ENCODE results near the gene C4orf51.

The C4orf51 gene

GRCh38 chr4:145656156-145656555, 23.8 kb upstream of the C4orf51 start:
- Histone ChIP-seq H3K4me1 (ENCODE audit: control extremely low read depth in 1 of 4, control insufficient read depth in 4 of 4, insufficient read depth in 4 of 4, low read length in 3 of 4) (no peaks in the 10 kb centered on the region), H3K27me3 (replicated peaks in 2 of 5; ENCODE audit: control insufficient read depth in 4 of 5, insufficient read depth in 5 of 5, low read length in 4 of 5) (no peaks in the 10 kb centered on the region), H3K9me3 (ENCODE audit: control extremely low read depth in 1 of 5, control insufficient read depth in 4 of 5, insufficient read depth in 2 of 5, low read depth in 1 of 5, low read length in 4 of 5) (peaks cover 0 to 12% (median 4%) of the 10 kb centered on the region in 5 experiments), H3K36me3 (ENCODE audit: control insufficient read depth in 4 of 4, insufficient read depth in 4 of 4, low read length in 3 of 4) (peaks cover 6 to 51% (median 16%) of the 10 kb centered on the region in 4 experiments), H3K27ac (ENCODE audit: insufficient read depth in 1 of 2, low read depth in 1 of 2, low read length in 2 of 2, poor library complexity in 1 of 2, severe bottlenecking in 2 of 2) (no peak overlapping the region), H3K4me3 (ENCODE audit: control insufficient read depth in 1 of 7, extremely low read depth in 1 of 7, insufficient read depth in 4 of 7, low read depth in 2 of 7, low read length in 6 of 7) (no peak overlapping the region)
- ChIA-PET CTCF (interaction anchor here (1.9 kb wide), 1 partner anchor 10 kb away, joined by 4 read pairs; no protein-coding TSS in a partner anchor), POLR2A (no interaction called here)
- no peak for DNase-seq
- no CpG with 5 or more reads among the region's 1 CpG for WGBS (ENCODE audit: insufficient coverage)

GRCh38 chr4:145660064-145660463, 19.9 kb upstream of the C4orf51 start:
- H3K4me3 ChIP-seq (ENCODE audit: control insufficient read depth in 1 of 7, extremely low read depth in 1 of 7, insufficient read depth in 4 of 7, low read depth in 2 of 7, low read length in 6 of 7): no peak overlapping the region
- no peaks in the 10 kb centered on the region for H3K4me1 ChIP-seq (ENCODE audit: control extremely low read depth in 1 of 4, control insufficient read depth in 4 of 4, insufficient read depth in 4 of 4, low read length in 3 of 4)
- DNase-seq: no peak
- 96% methylated on average over 3 of the region's 3 CpGs for WGBS (ENCODE audit: insufficient coverage)
- H3K27ac ChIP-seq (ENCODE audit: insufficient read depth in 1 of 2, low read depth in 1 of 2, low read length in 2 of 2, poor library complexity in 1 of 2, severe bottlenecking in 2 of 2): no peak overlapping the region
- H3K9me3 ChIP-seq (ENCODE audit: control extremely low read depth in 1 of 5, control insufficient read depth in 4 of 5, insufficient read depth in 2 of 5, low read depth in 1 of 5, low read length in 4 of 5): peaks cover 0 to 1% (median 0%) of the 10 kb centered on the region in 5 experiments
- H3K36me3 ChIP-seq (ENCODE audit: control insufficient read depth in 4 of 4, insufficient read depth in 4 of 4, low read length in 3 of 4): peaks cover 2 to 23% (median 4%) of the 10 kb centered on the region in 4 experiments
- H3K27me3 ChIP-seq (replicated peaks in 2 of 5; ENCODE audit: control insufficient read depth in 4 of 5, insufficient read depth in 5 of 5, low read length in 4 of 5): no peaks in the 10 kb centered on the region
- ChIA-PET POLR2A (no interaction called here), CTCF (no interaction called here)

- Histone ChIP-seq H3K9me3 (ENCODE audit: control extremely low read depth in 1 of 5, control insufficient read depth in 4 of 5, insufficient read depth in 2 of 5, low read depth in 1 of 5, low read length in 4 of 5) (peaks cover 0 to 1% (median 0%) of the 10 kb centered on the region in 5 experiments), H3K27me3 (replicated peaks in 2 of 5; ENCODE audit: control insufficient read depth in 4 of 5, insufficient read depth in 5 of 5, low read length in 4 of 5) (no peaks in the 10 kb centered on the region), H3K4me1 (ENCODE audit: control extremely low read depth in 1 of 4, control insufficient read depth in 4 of 4, insufficient read depth in 4 of 4, low read length in 3 of 4) (no peaks in the 10 kb centered on the region), H3K4me3 (ENCODE audit: control insufficient read depth in 1 of 7, extremely low read depth in 1 of 7, insufficient read depth in 4 of 7, low read depth in 2 of 7, low read length in 6 of 7) (no peak overlapping the region), H3K36me3 (ENCODE audit: control insufficient read depth in 4 of 4, insufficient read depth in 4 of 4, low read length in 3 of 4) (peaks cover 0 to 2% (median 0%) of the 10 kb centered on the region in 4 experiments), H3K27ac (ENCODE audit: insufficient read depth in 1 of 2, low read depth in 1 of 2, low read length in 2 of 2, poor library complexity in 1 of 2, severe bottlenecking in 2 of 2) (no peak overlapping the region)
- DNase-seq: no peak
- ChIA-PET CTCF (no interaction called here), POLR2A (no interaction called here)
- WGBS (ENCODE audit: insufficient coverage): 96% methylated on average over 3 of the region's 3 CpGs
These were observed 16.8 kb upstream of the C4orf51 start for GRCh38 chr4:145663194-145663593.

- POLR2A ChIA-PET: no interaction called here
- 83% methylated on average over 1 of the region's 1 CpG for WGBS (ENCODE audit: insufficient coverage)
- Histone ChIP-seq H3K9me3 (ENCODE audit: control extremely low read depth in 1 of 5, control insufficient read depth in 4 of 5, insufficient read depth in 2 of 5, low read depth in 1 of 5, low read length in 4 of 5) (peaks cover 0 to 1% (median 0%) of the 10 kb centered on the region in 5 experiments), H3K4me3 (ENCODE audit: control insufficient read depth in 1 of 7, extremely low read depth in 1 of 7, insufficient read depth in 4 of 7, low read depth in 2 of 7, low read length in 6 of 7) (no peak overlapping the region), H3K27me3 (replicated peaks in 2 of 5; ENCODE audit: control insufficient read depth in 4 of 5, insufficient read depth in 5 of 5, low read length in 4 of 5) (no peaks in the 10 kb centered on the region), H3K36me3 (ENCODE audit: control insufficient read depth in 4 of 4, insufficient read depth in 4 of 4, low read length in 3 of 4) (peaks cover 0 to 2% (median 0%) of the 10 kb centered on the region in 4 experiments), H3K27ac (ENCODE audit: insufficient read depth in 1 of 2, low read depth in 1 of 2, low read length in 2 of 2, poor library complexity in 1 of 2, severe bottlenecking in 2 of 2) (no peak overlapping the region), H3K4me1 (ENCODE audit: control extremely low read depth in 1 of 4, control insufficient read depth in 4 of 4, insufficient read depth in 4 of 4, low read length in 3 of 4) (no peaks in the 10 kb centered on the region)
- CTCF ChIA-PET: no interaction called here
- DNase-seq: no peak
These were observed 14.2 kb upstream of the C4orf51 start for GRCh38 chr4:145665773-145666172.

GRCh38 chr4:145670422-145670821, 9.5 kb upstream of the C4orf51 start:
- H3K4me1 ChIP-seq (ENCODE audit: control extremely low read depth in 1 of 4, control insufficient read depth in 4 of 4, insufficient read depth in 4 of 4, low read length in 3 of 4): no peaks in the 10 kb centered on the region
- no peak overlapping the region for H3K27ac ChIP-seq (ENCODE audit: insufficient read depth in 1 of 2, low read depth in 1 of 2, low read length in 2 of 2, poor library complexity in 1 of 2, severe bottlenecking in 2 of 2)
- H3K36me3 ChIP-seq (ENCODE audit: control insufficient read depth in 4 of 4, insufficient read depth in 4 of 4, low read length in 3 of 4): no peaks in the 10 kb centered on the region
- H3K4me3 ChIP-seq (ENCODE audit: control insufficient read depth in 1 of 7, extremely low read depth in 1 of 7, insufficient read depth in 4 of 7, low read depth in 2 of 7, low read length in 6 of 7): no peak overlapping the region
- H3K27me3 ChIP-seq (replicated peaks in 2 of 5; ENCODE audit: control insufficient read depth in 4 of 5, insufficient read depth in 5 of 5, low read length in 4 of 5): no peaks in the 10 kb centered on the region
- H3K9me3 ChIP-seq (ENCODE audit: control extremely low read depth in 1 of 5, control insufficient read depth in 4 of 5, insufficient read depth in 2 of 5, low read depth in 1 of 5, low read length in 4 of 5): no peaks in the 10 kb centered on the region
- POLR2A ChIA-PET: no interaction called here
- DNase-seq: no peak
- CTCF ChIA-PET: no interaction called here

GRCh38 chr4:145679520-145679919, 426 bp upstream of the C4orf51 start:
- POLR2A ChIA-PET: no interaction called here
- CTCF ChIA-PET: no interaction called here
- no peak overlapping the region for H3K27ac ChIP-seq (ENCODE audit: insufficient read depth in 1 of 2, low read depth in 1 of 2, low read length in 2 of 2, poor library complexity in 1 of 2, severe bottlenecking in 2 of 2)

GRCh38 chr4:145680902-145681301, 956 bp downstream of the C4orf51 start:
- CTCF ChIA-PET: no interaction called here
- Histone ChIP-seq H3K27ac (ENCODE audit: insufficient read depth in 1 of 2, low read depth in 1 of 2, low read length in 2 of 2, poor library complexity in 1 of 2, severe bottlenecking in 2 of 2) (no peak overlapping the region), H3K4me1 (ENCODE audit: control extremely low read depth in 1 of 4, control insufficient read depth in 4 of 4, insufficient read depth in 4 of 4, low read length in 3 of 4) (no peaks in the 10 kb centered on the region), H3K9me3 (ENCODE audit: control extremely low read depth in 1 of 5, control insufficient read depth in 4 of 5, insufficient read depth in 2 of 5, low read depth in 1 of 5, low read length in 4 of 5) (peaks cover 0 to 4% (median 1%) of the 10 kb centered on the region in 5 experiments), H3K27me3 (replicated peaks in 2 of 5; ENCODE audit: control insufficient read depth in 4 of 5, insufficient read depth in 5 of 5, low read length in 4 of 5) (no peaks in the 10 kb centered on the region), H3K36me3 (ENCODE audit: control insufficient read depth in 4 of 4, insufficient read depth in 4 of 4, low read length in 3 of 4) (no peaks in the 10 kb centered on the region), H3K4me3 (ENCODE audit: control insufficient read depth in 1 of 7, extremely low read depth in 1 of 7, insufficient read depth in 4 of 7, low read depth in 2 of 7, low read length in 6 of 7) (no peak overlapping the region)
- no peak for DNase-seq
- POLR2A ChIA-PET: no interaction called here
- no CpG with 5 or more reads among the region's 1 CpG for WGBS (ENCODE audit: insufficient coverage)

More at GRCh38 chr4:145679520-145679919, 426 bp upstream of the C4orf51 start:
- Histone ChIP-seq H3K4me1 (ENCODE audit: control extremely low read depth in 1 of 4, control insufficient read depth in 4 of 4, insufficient read depth in 4 of 4, low read length in 3 of 4) (no peaks in the 10 kb centered on the region), H3K36me3 (ENCODE audit: control insufficient read depth in 4 of 4, insufficient read depth in 4 of 4, low read length in 3 of 4) (no peaks in the 10 kb centered on the region), H3K9me3 (ENCODE audit: control extremely low read depth in 1 of 5, control insufficient read depth in 4 of 5, insufficient read depth in 2 of 5, low read depth in 1 of 5, low read length in 4 of 5) (peaks cover 0 to 4% (median 1%) of the 10 kb centered on the region in 5 experiments), H3K27me3 (replicated peaks in 2 of 5; ENCODE audit: control insufficient read depth in 4 of 5, insufficient read depth in 5 of 5, low read length in 4 of 5) (no peaks in the 10 kb centered on the region), H3K4me3 (ENCODE audit: control insufficient read depth in 1 of 7, extremely low read depth in 1 of 7, insufficient read depth in 4 of 7, low read depth in 2 of 7, low read length in 6 of 7) (no peak overlapping the region)
- 100% methylated on average over 1 of the region's 1 CpG for WGBS (ENCODE audit: insufficient coverage)
- DNase-seq: peak in 1 of 3 donors; percentile 9
